BLaER1 treated with 17β-estradiol and CSF1 and Interleukin-3, amounts not matched to agents 10 nM and 100 nM (cell line): ENCODE results near the gene PTPN5.
A peak's percentile ranks its signal among the peaks of the same experiment; 100 is the strongest.
"Not testable (repeated sequence)": the region's sequence is repeated elsewhere in the genome, so short reads cannot be mapped to it uniquely, and the experiment has no call there.

ENCODE experiments used
- H3K27ac ChIP-seq, 11 experiments: shearing (Covaris generic); formaldehyde crosslinking; 2 replicates each; pipeline ENCODE4 v1.8.1; 2022
- H3K27me3 ChIP-seq, 11 experiments: shearing (Covaris generic); formaldehyde crosslinking; 2 replicates each; pipeline ENCODE4 v1.8.1; 2022
- H3K36me3 ChIP-seq, 11 experiments: shearing (Covaris generic); formaldehyde crosslinking; 2 replicates each; pipeline ENCODE4 v1.8.1; 2022
- H3K4me1 ChIP-seq, 10 experiments: shearing (Covaris generic); formaldehyde crosslinking; 2 replicates each; pipeline ENCODE4 v1.8.1; 2022
- H3K4me2 ChIP-seq, 11 experiments: shearing (Covaris generic); formaldehyde crosslinking; 2 replicates each; pipeline ENCODE4 v1.8.1; 2022
- H3K4me3 ChIP-seq, 10 experiments: shearing (Covaris generic); formaldehyde crosslinking; 2 replicates each; pipeline ENCODE4 v1.8.1; 2022
- H3K9ac ChIP-seq, 11 experiments: shearing (Covaris generic); formaldehyde crosslinking; 2 replicates each; pipeline ENCODE4 v1.8.1; 2022
- H3K9me3 ChIP-seq, 11 experiments: shearing (Covaris generic); formaldehyde crosslinking; replicated peaks in 1 of 11; 2 replicates each; pipeline ENCODE4 v1.8.1; 2022
- H4K20me1 ChIP-seq, 11 experiments: shearing (Covaris generic); formaldehyde crosslinking; 2 replicates each; pipeline ENCODE4 v1.8.1; 2022
- Cebpa-rat ChIP-seq, 11 experiments: shearing (Covaris generic); IDR thresholded peaks; 2 replicates each; pipeline ENCODE4 v1.8.1; 2022

Gene PTPN5

DNA sequence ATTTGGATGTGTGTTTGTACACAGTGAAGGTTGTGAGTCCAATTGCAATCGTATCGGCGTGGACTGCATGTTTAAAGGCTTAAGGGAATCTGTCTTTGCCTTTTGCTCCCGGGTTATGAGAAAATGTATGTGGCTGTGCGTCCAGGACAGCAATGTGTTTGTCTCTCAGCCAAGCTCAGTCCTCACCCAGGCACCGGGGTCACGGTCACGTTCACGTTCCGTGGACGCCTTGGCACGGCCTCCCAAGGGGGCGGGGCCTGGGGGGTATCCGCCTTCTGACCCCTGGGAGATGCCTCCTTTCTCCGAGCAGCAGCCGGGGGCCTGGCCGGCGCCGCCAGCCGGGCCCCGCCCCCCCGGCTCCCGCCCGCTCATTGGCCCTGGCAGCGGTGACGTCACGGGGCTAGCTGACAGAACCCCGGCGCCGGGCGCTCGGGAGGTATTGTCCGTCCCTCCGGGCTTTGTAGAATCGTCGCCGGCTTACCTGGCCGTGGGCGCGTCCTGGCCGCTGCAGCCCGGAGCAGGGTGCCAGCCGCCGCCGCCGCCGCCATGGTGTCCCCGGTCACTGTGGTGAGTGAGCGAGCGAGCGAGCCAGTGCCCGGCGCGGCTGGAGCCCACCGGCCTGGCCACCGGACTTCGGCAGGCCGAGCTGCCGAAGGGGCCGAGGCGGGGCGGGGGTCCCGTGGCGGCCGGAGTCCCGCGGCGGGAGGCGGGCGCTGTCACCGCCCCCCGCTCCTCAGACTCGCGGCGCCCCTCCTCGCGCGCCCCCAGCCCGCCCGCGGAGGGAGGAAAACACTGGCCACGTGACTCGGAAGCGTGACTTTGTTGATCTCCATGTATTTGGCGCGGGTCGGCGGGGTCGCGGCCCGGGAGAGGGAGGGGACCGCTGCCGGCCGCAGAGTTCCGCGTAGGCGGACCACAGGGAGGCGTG lies 93.0 kb downstream of the PTPN5 start, which contains the start of gene TMEM86A:
TMEM86A (plus strand) TSS at position 439 of the 928 bp plus-strand sequence; CDS start at position 547, 108 bp downstream.
- Histone ChIP-seq H3K27ac (peak within 1 kb of the TSS; percentile 43 to 90 (median 76)), H3K9ac (peak within 1 kb of the TSS; percentile 62 to 93 (median 84))

DNA sequence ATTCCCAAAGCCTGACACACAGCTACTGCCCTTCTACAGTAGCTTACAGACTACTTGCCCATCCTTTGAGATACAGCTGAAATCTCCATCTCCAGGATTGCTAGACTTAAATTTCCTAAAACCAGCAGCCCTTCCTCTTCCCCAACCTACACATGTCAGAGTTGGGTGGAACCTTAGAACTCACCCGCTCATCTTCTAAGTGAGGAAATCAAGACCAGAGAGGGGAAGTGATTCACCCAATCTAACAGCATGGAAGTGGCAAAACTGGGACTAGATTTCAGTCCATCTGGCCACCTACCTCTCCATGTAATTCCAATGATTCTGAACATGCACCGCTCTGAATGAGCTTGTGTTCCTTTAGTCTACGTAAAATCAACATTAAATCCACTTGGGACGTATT lies 94.0 kb downstream of the PTPN5 start:
- H3K4me3 ChIP-seq = peak overlapping the region in 1 of 10 experiments; percentile 90; a peak in 1 of 20 replicates

More for the DNA sequence above, 93.0 kb downstream of the PTPN5 start, which contains the start of gene TMEM86A:
- H3K27me3 ChIP-seq = no peaks in the 10 kb centered on the region
- peak within 1 kb of the TSS; percentile 79 to 100 (median 96) for H3K4me2 ChIP-seq
- H3K36me3 ChIP-seq = peaks cover 0 to 30% (median 0%) of the 10 kb centered on the region in 11 experiments; a peak in 9 of 22 replicates
- peak within 1 kb of the TSS; percentile 70 to 95 (median 93) for H3K4me3 ChIP-seq
- peaks cover 0 to 30% (median 0%) of the 10 kb centered on the region in 11 experiments; a peak in 5 of 22 replicates for H4K20me1 ChIP-seq
- H3K9me3 ChIP-seq = no peaks in the 10 kb centered on the region
- TF ChIP-seq Cebpa-rat (IDR thresholded peaks at IDR 0.05) = no peak
- peaks cover 19 to 53% (median 40%) of the 10 kb centered on the region in 10 experiments for H3K4me1 ChIP-seq

DNA sequence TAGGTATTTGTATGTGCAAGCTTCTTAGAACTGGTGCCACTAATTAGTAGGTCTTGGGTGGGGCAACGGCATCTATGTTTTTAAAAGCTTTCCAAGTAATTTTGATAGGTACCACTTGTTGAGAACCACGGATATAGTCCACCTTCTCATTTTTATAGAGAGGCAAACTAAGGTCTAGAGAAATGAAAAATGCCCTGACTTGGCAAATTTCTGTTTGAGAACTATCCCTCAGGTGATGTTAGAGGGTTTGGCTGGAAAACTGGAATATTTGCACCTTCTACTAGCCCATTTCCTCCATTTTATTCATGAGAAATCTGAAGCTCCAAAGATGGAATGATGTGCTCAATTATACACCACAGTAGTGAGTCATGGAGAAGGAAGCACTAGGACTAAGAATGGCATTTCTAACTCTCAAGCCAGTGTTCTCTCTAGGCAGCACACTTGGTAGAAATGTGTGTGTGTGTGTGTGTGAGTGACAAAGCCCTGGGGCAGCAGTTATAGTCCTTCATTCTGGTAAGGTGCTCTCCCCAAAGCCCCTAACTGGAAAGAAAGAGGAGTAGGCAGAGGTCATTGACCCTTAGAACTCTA lies 94.9 kb downstream of the PTPN5 start:
- peaks cover 0 to 13% (median 0%) of the 10 kb centered on the region in 11 experiments; a peak in 3 of 22 replicates for H4K20me1 ChIP-seq
- H3K27ac ChIP-seq = peak overlapping the region in 4 of 11 experiments; percentile 52 to 90 (median 82); a peak in 6 of 22 replicates
- H3K27me3 ChIP-seq = no peaks in the 10 kb centered on the region
- H3K4me3 ChIP-seq = no peak overlapping the region
- no peak for TF ChIP-seq Cebpa-rat (IDR thresholded peaks at IDR 0.05)
- H3K36me3 ChIP-seq = peaks cover 0 to 11% (median 0%) of the 10 kb centered on the region in 11 experiments; a peak in 9 of 22 replicates
- peaks cover 19 to 53% (median 42%) of the 10 kb centered on the region in 10 experiments for H3K4me1 ChIP-seq
- H3K9ac ChIP-seq = no peak overlapping the region; a peak in 1 of 22 replicates
- peak overlapping the region in 6 of 11 experiments; percentile 87 to 100 (median 96); a peak in 12 of 22 replicates for H3K4me2 ChIP-seq
- H3K9me3 ChIP-seq = no peaks in the 10 kb centered on the region

More for the DNA sequence above, 94.0 kb downstream of the PTPN5 start:
- Histone ChIP-seq H3K27me3 (no peaks in the 10 kb centered on the region), H3K9me3 (no peaks in the 10 kb centered on the region), H3K27ac (peak overlapping the region in 5 of 11 experiments; percentile 72 to 90 (median 81); a peak in 8 of 22 replicates), H4K20me1 (peaks cover 0 to 22% (median 0%) of the 10 kb centered on the region in 11 experiments; a peak in 3 of 22 replicates), H3K4me2 (peak overlapping the region in 10 of 11 experiments; percentile 87 to 100 (median 96); a peak in 18 of 22 replicates), H3K4me1 (peaks cover 19 to 53% (median 43%) of the 10 kb centered on the region in 10 experiments), H3K36me3 (peaks cover 0 to 19% (median 0%) of the 10 kb centered on the region in 11 experiments; a peak in 9 of 22 replicates), H3K9ac (peak overlapping the region in 3 of 11 experiments; percentile 82 to 89 (median 84); a peak in 4 of 22 replicates)
- TF ChIP-seq Cebpa-rat (IDR thresholded peaks at IDR 0.05) = no peak

DNA sequence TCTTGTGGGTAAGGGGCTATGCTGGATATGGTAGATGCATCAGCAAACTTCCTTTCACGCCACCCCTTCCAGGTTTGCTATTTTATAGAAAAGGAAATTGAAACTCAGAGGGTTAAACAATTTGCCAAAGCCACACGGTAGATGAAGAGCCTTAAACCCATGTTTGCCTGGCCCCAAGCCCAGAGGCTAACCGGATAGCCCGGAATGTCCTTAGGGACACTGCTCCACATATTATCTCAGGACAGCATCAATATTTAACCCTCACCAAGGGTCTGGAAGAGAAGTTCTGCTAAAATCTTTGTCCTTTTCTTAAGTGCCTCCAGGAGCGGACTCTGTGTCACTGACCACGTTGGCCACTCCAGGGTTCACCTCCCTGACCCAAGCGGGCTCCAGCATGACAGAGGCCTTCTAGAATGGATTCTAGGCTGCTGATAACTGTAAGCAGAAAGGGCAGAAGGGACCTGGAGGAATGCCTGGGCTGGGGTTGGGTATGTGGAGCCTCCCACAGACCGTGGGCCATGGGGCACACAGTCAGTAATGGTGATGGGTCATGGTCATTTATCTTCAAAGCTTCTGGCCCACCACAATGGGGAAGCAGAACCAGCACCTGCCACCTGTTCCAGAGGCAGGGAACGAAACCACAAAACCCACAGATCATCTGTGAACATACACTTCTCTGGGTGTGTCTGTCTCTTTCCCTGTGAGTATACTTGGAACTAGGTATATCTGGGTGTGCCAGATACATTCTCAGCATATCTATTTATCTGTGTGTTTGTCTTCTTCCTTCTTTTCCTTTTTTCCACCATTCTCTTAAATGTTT lies 98.4 kb downstream of the PTPN5 start:
- Histone ChIP-seq H3K9ac (no peak overlapping the region), H3K27ac (no peak overlapping the region), H3K27me3 (no peaks in the 10 kb centered on the region), H3K4me2 (peak overlapping the region in 1 of 11 experiments; percentile 1; a peak in 1 of 22 replicates), H3K4me3 (no peak overlapping the region), H3K4me1 (peaks cover 1 to 29% (median 18%) of the 10 kb centered on the region in 10 experiments; a peak in 19 of 20 replicates), H3K36me3 (no peaks in the 10 kb centered on the region), H4K20me1 (no peaks in the 10 kb centered on the region), H3K9me3 (no peaks in the 10 kb centered on the region)
- TF ChIP-seq Cebpa-rat (IDR thresholded peaks at IDR 0.05) = no peak

DNA sequence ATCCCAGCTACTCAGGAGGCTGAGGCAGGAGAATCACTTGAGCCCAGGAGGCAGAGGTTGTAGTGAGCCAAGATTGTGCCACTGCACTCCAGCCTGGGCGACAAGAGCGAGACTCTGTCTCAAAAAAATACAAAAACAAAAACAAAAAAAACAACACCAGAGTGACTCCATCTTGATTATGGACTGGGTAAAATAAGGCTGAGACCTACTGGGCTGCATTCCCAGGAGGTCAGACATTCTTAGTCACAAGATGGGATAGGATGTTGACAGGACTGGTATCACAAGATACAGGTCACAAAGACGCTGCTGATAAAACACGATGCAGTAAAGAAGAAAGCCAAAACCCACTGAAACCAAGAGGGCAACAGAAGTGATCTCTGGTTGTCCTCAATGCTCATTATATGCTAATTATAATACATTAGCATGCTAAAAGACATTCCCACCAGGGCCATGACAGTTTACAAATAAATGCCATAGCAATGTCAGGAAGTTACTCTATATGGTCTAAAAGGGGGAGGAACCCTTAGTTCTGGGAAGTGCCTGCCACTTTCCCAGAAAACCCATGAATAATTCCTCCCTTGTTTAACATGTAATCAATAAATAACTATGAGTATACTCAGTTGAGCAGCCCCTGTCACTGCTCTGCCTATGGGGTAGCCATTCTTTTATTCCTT lies 100.0 kb downstream of the PTPN5 start:
- H3K27ac ChIP-seq, H3K4me2 ChIP-seq, H4K20me1 ChIP-seq, H3K9me3 ChIP-seq, H3K36me3 ChIP-seq, H3K4me3 ChIP-seq, H3K27me3 ChIP-seq, H3K9ac ChIP-seq: not testable (repeated sequence)
- peaks cover 0 to 15% (median 7%) of the 10 kb centered on the region in 10 experiments; a peak in 12 of 20 replicates for H3K4me1 ChIP-seq

DNA sequence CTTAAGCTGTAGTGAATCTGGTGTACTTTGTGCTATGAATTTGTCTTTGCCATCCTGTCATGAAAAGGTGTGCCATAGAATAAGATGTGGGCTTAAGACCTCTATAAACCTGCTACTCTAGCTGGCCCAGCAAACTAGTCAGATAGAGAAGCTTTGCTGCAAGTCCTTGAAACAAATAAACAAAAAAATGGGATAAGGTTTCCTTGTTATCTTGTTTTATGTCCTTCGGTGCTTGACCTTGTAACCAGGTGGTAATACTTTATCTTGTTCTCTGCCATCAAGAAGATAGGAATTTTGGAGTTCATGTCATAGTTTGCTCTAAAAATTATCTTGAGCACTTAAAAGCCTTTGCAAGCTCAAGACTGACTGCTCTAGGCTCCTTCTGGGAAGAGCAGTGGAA lies 107.3 kb downstream of the PTPN5 start:
- Histone ChIP-seq H3K27me3 (no peaks in the 10 kb centered on the region), H3K9me3 (no peaks in the 10 kb centered on the region), H3K4me3 (no peak overlapping the region), H3K27ac (no peak overlapping the region), H3K9ac (no peak overlapping the region), H3K4me2 (no peak overlapping the region), H4K20me1 (no peaks in the 10 kb centered on the region), H3K36me3 (no peaks in the 10 kb centered on the region), H3K4me1 (no peaks in the 10 kb centered on the region)
- no peak for TF ChIP-seq Cebpa-rat (IDR thresholded peaks at IDR 0.05)

DNA sequence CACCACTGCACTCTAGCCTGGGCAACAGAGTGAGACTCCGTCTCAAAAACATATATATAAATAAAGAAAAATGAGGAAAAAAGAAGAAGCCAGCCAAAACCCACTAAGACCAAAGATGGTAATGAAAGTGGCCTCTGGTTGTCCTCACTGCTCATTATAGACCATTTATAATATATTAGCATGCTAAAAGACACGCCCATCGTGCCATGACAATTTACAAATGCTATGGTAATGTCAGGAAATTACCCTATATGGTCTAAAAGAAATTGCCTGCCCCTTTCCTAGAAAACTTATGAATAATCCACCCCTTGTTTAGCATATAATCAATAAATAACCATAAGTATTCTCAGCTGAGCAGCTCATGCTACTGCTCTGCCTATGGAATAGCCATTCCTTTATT lies 109.1 kb downstream of the PTPN5 start:
- no peaks in the 10 kb centered on the region for H3K4me1 ChIP-seq
- H3K36me3 ChIP-seq = no peaks in the 10 kb centered on the region
- no peak for TF ChIP-seq Cebpa-rat (IDR thresholded peaks at IDR 0.05)
- no peaks in the 10 kb centered on the region for H3K27me3 ChIP-seq
- no peak overlapping the region for H3K4me2 ChIP-seq
- no peaks in the 10 kb centered on the region for H4K20me1 ChIP-seq
- no peaks in the 10 kb centered on the region for H3K9me3 ChIP-seq
- no peak overlapping the region for H3K4me3 ChIP-seq
- H3K27ac ChIP-seq = no peak overlapping the region
- H3K9ac ChIP-seq = no peak overlapping the region

DNA sequence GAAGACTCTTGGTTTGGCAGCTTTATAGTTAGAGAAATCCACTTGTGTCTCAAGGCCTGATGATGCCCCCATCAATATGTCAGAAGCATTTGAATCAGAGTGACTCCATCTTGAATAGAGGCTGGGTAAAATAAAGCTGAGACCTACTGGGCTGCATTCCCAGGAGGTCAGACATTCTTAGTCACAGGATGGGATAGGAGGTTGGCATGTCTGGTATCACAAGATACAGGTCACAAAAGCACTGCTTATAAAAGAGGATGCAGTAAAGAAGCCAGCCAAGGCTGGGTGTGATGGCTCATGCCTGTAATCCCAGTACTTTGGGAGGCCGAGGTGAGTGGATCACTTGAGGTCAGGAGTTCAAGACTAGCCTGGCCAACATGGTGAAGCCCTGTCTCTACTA lies 109.6 kb downstream of the PTPN5 start:
- H3K9me3 ChIP-seq, H4K20me1 ChIP-seq, H3K4me3 ChIP-seq, H3K36me3 ChIP-seq, H3K9ac ChIP-seq, H3K4me1 ChIP-seq, H3K27me3 ChIP-seq, H3K4me2 ChIP-seq, H3K27ac ChIP-seq: not testable (repeated sequence)
